Retinal pigment epithelial cell (primary cell): ENCODE measurements around the gene RPS6KA3.

ENCODE experiments used
- DNase-seq: peaks from one replicate; pipeline ENCODE4 v3.0.0-alpha.2; 2010; ENCODE audit warnings: low read depth
- H3K4me3 ChIP-seq: 2 replicates; pipeline ENCODE4 v1.5.1; 2011; ENCODE audit warnings: mild to moderate bottlenecking, low read length, control low read depth, moderate library complexity
- TF ChIP-seq, protein P1 (sequence below): conservative IDR thresholded peaks from 2 replicates; pipeline ENCODE4 v1.5.1; 2011; ENCODE audit warnings: low read depth, low read length, control low read depth, inconsistent platforms

Gene RPS6KA3

DNA sequence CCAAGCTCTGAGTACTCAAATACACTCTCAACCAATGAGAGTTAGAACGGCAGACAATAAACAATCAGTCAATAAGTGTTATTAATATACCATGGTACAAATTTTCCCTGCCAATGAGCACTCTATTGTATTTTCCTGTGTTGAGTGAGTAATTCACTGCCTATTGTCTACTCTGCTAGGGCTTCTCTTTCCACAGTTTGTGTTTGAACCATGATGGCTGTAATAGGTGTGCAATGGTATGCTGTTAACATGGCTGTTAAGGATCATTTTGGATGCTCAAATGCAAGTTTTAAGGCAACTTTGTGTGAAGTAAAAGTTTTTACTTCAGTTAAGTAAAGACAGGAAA is 41.2 kb downstream of the RPS6KA3 start:
- no peak for DNase-seq
- TF ChIP-seq, protein P1, sequence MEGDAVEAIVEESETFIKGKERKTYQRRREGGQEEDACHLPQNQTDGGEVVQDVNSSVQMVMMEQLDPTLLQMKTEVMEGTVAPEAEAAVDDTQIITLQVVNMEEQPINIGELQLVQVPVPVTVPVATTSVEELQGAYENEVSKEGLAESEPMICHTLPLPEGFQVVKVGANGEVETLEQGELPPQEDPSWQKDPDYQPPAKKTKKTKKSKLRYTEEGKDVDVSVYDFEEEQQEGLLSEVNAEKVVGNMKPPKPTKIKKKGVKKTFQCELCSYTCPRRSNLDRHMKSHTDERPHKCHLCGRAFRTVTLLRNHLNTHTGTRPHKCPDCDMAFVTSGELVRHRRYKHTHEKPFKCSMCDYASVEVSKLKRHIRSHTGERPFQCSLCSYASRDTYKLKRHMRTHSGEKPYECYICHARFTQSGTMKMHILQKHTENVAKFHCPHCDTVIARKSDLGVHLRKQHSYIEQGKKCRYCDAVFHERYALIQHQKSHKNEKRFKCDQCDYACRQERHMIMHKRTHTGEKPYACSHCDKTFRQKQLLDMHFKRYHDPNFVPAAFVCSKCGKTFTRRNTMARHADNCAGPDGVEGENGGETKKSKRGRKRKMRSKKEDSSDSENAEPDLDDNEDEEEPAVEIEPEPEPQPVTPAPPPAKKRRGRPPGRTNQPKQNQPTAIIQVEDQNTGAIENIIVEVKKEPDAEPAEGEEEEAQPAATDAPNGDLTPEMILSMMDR: no peak
- no peak overlapping the region for H3K4me3 ChIP-seq

DNA sequence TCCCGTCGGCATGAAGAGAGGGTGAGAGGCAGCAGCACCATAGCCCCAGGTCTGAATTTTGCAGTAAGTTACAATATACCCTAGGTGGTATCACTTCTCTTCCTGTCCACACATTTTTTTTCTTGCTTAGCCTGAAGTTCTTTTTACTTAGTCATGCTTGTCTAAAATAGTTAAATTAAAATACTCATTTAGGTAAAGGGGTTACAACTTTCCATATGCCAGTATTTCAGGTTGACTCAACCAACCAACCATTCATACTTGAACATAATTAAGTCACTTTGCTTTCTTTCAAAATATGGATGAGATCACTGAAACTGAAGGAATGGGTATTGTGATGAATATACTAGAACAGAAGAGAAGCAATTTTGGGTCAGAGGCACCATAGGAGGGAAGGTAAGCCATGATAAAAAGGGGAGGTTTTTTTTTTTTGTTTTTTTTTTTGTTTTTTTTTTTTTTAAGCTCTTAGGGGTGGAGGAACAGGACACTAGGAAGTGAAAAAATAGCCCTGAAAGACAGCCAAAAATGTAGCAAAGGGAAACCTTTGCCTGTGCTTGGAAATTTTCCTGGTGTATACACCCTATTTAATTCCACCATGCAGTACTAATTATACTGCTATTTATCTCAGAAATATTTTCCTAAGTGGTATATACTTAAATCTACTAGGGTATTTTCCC is 41.8 kb downstream of the RPS6KA3 start:
- TF ChIP-seq, protein P1: no peak
- DNase-seq: no peak
- no peak overlapping the region for H3K4me3 ChIP-seq

DNA sequence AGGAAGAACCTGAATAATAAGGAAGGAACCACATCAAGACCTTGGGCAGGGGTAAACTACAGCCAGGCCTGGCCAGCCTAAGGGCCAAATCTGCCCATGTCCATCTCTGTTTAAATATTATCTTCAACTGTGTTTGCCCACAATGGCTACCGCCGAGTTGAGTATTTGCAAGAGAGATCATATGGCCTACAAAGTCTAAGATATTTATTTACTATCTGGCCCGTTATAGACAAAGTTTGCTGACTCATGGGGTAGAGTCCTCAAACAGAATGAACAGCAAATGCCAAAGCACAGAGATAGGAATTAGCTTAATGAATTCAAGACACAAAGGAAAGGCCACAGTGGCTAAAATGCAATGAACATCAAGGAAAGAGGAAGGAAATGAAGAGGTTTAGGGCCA is 44.8 kb downstream of the RPS6KA3 start:
- no peak overlapping the region for H3K4me3 ChIP-seq
- no peak for DNase-seq
- TF ChIP-seq, protein P1: no peak

DNA sequence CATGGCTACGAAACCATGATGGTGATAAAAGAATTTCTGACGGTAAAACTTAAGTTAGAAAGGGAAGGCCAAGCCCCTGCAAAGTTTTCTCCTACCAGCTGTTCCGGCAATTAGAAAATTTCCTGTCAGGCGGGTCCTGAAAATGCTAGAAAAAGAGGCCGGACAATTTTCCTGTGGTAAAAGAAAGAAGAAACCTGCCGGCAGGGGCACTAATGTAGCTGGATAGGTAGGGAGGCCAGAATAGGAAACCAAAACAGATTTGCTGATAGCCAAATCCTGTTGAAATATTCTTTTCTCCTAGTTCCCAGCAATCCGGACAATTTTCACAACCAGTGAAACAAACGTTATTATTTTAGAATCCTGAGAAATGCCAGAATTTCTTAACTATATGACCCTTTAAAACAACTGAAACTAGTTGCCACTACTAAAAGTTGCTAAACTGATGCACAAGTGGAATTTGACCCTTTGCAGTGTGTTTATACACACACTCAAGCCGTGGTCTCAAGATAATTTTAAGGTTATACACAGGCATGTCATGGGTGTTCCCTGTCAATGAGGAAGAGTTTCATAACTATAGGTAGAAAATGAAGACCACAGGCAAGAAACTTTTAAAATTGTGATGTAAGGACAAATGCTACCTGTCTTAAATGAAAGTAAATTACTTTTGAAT is 47.7 kb downstream of the RPS6KA3 start:
- no peak for DNase-seq
- no peak overlapping the region for H3K4me3 ChIP-seq
- TF ChIP-seq, protein P1: no peak

DNA sequence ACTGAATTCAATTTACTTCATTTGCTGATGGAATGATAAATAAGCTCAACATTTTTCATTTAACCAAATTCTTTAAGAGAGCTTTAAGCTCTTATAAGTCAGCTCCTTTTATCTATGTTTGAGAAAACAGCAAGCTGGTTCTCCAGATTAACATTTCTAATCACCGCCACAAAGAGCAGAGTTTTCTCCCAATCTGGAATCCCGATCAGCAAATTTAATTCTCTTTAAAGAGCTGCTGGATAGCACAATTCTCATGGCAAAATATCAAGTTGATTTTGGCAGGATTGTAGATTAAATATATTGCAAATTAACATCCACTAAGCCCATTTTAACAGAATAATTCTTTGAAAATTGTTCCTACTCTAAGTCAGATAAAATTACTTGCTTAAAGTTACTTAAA is 48.8 kb downstream of the RPS6KA3 start:
- H3K4me3 ChIP-seq: no peak overlapping the region
- TF ChIP-seq, protein P1: no peak
- DNase-seq: no peak

DNA sequence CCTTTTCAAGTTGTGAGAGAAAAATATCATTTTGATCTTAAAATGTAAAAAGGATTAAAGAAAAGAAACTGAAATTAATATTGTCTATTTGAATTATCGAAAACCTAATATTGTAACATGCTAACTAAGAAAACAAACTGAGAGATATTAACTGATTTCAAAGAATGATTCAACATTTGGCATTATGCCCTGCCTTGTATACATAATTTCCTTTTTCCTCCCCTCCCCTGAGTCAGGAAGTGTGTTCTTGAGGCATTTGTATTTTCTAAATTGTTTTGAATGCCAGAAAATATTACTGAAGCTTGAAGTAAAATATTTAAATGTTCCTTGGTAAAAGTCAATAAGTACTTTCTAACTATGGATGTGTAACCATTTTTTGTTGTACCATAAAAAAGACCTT is 49.4 kb downstream of the RPS6KA3 start:
- no peak overlapping the region for H3K4me3 ChIP-seq
- TF ChIP-seq, protein P1: no peak
- no peak for DNase-seq

DNA sequence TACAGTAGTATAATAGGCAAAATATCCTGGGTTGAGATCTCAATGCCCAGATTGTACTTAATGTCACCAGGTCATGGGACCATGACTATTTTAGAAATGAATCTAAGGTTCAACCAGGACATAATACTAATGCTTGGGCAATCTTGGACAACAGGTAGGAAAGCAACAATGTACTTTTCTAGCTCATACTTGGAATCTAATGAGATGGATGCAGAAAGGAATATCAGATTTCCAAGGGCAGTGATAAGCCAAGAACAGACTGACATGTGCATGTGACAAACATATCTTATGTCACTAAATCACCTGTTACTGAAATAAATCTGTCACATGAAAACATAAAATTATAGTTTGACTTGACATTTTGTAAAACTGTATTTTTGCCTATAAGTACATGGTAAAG is 51.1 kb downstream of the RPS6KA3 start:
- TF ChIP-seq, protein P1: no peak
- no peak overlapping the region for H3K4me3 ChIP-seq
- no peak for DNase-seq
